Urothelium cell line (cell line): Measurements from ENCODE around the gene DZIP1L.
"Not testable (repeated sequence)": the region's sequence is repeated elsewhere in the genome, so short reads cannot be mapped to it uniquely, and the experiment has no call there.

Source experiments
- DNase-seq: peaks from one replicate; pipeline ENCODE4 v3.0.0; 2011; ENCODE audit warnings: low spot score, mixed read lengths
- FAIRE-seq: peaks from 2 replicates; lab custom pipeline; 2011; peaks lifted over from hg19 to GRCh38; lab: Jason Lieb, UNC

DZIP1L gene

GRCh38 chr3:138114431-138114918, 933 bp downstream of the DZIP1L start:
- FAIRE-seq (no peak), DNase-seq (no peak)

DNA sequence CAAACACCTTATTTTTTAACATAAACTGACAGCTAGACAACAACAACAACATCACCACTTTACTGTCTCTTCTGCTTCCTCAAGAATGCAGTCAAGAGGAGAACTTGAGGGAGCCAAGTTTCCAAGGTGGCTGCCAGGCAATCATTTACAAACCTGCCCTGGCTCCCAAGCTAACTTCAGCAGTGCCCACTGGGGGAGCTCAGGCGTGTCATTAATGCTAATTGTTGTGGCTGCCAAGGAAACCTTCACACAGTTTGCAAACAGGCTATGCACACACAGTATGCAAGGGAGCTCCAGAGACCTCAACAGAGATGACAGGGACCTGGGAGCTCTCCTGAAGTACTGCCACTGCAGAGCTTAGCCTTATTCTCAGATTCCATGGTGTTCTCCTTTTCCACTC, 2.1 kb downstream of the DZIP1L start:
- DNase-seq (no peak), FAIRE-seq (no peak)

DNA sequence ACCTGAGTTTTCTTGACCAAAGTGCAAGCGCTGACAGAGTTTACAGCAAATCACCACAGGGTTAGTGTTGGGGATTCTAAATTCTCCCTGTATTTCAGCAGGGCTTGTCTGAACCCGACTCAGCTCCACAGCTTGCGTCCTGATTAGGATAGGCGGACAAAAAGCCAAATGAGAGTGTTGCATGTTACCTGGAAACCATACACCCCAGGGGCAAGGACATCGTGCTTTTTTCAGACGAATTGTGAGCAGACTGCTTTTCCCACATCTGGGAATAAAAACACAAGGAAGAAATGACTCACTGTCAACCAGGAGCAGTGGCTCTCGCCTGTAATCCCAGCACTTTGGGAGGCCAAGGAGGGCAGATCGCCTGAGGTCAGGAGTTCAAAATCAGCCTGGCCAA, 3.0 kb downstream of the DZIP1L start:
- no peak for FAIRE-seq

DNA sequence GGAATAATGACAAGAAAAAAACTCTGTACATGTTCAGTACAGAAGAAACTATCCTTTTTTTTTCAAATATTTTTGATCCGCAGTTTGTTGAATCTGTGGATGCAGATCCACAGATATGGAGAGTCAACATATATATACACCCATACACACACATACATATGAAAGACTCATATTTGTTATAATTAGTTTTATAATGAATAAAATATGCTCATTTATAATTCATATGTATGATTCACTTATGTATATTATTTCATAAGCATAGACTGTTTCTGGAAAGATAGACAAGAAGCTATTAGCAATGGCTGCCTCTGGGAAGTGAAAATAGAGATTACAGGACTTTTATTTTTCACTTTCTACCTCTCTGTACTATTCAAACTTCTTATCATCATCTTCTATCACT, 9.8 kb downstream of the DZIP1L start:
- DNase-seq (no peak), FAIRE-seq (no peak)

More for the DNA sequence above, 3.0 kb downstream of the DZIP1L start:
- no peak for DNase-seq

GRCh38 chr3:138103466-138103865, 11.9 kb downstream of the DZIP1L start:
- DNase-seq (no peak), FAIRE-seq (no peak)

DNA sequence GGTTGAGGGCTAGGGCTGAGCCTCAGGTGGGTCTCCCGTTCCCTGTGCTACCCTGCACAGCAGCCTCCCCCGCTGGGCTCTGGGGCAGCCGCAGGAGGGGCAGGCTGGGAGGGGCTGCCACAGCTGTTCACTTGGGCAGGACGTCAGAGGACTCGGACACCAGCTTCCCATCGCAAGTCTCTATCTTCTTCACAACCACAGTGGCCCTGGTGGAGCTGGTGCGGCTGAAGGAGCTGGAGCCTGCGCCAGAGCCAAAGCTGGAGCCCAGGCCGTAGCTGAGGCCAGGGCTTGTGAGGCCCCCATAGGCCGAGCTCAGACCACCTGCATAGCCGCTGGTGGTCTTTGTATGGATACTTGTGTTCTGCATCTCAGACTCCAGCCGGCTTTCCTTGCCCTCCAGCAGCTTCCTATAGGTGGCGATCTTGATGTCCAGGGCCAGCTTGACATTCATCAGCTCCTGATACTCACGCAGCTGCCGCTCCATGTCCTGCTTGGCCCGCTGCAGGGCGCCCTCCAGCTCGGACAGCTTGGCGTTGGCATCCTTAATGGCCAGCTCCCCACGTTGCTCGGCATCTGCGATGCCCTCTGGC, 14.0 kb downstream of the DZIP1L start:
- not testable (repeated sequence) for DNase-seq, FAIRE-seq

DNA sequence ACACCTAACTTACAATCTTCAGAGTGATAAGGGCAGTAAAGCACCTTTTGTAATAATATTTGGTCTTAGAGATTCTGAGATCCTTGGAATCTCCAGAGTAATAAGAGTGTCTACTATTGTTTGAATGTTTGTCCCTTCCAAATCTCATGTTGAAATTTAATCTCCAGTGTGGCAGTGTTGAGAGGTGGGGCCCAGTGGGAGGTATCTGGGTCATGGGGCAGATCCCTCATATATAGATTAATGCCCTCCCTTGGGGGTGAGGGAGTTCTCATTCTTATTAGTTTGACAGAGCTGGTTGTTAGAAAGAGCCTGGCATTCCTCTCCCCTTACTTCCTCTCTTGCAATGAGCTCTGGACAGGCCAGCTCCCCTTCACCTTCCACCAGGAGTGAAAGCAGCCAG, 16.0 kb downstream of the DZIP1L start:
- no peak for DNase-seq
- FAIRE-seq, result no peak

- no peak for FAIRE-seq
These were observed 17.9 kb downstream of the DZIP1L start for GRCh38 chr3:138097192-138098172.

DNA sequence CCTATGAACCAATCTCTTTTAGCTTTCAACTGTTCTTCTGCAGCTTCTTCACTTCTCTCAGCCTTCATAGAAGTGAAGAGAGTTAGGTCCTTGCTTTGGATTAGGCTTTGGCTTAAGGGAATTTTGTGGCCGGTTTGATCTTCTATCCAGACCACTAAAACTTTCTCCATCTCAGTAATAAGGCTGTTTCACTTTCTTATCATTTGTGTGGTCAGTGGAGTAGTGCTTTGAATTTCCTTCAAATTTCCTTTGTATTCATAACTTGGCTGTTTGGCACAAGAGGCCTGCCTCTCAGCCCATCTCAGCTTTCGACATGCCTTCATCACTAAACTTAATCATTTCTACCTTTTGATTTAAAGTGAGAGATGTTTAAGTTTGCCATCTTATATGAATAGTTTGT, 21.7 kb downstream of the DZIP1L start:
- DNase-seq (no peak), FAIRE-seq (no peak)

More at GRCh38 chr3:138097192-138098172, 17.9 kb downstream of the DZIP1L start:
- peak; percentile 18 for DNase-seq

DNA sequence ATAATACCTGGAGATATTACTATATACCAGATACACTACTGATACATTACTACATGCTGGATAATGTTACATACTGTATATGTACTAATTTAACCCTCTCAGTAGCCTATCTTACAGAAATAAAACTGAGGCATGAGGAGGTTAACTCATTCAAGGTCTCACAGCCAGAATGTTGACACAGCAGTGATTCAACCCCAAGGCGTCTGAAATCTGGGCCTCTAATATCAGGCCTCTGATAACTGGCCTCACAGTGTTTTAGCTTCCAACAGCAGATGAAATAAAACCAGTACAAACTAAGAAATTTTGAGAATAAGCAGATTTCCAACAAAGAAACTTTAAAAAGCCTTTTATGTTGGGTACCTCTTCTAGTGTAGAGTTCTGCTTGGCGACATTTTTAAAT, 23.4 kb downstream of the DZIP1L start:
- DNase-seq (no peak), FAIRE-seq (no peak)

DNA sequence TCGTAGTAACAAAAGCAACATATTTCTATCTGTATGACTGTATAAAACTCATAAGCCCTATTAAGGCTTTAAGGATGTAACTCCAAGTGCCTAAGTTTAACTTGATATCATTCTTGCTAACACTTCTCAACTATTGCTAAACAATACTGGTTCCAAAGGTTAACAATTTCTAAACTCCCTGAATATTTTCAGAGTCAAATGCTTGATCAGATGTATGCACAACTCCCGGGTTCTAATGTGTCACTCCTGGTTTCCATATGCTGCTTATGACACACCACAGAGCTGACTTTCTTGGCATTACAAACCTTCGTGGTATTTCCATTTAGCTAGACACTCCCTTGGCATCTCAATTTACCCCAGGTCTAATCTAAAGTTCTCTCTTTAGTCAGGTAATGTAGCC, 26.3 kb downstream of the DZIP1L start:
- no peak for DNase-seq
- FAIRE-seq, result no peak

DNA sequence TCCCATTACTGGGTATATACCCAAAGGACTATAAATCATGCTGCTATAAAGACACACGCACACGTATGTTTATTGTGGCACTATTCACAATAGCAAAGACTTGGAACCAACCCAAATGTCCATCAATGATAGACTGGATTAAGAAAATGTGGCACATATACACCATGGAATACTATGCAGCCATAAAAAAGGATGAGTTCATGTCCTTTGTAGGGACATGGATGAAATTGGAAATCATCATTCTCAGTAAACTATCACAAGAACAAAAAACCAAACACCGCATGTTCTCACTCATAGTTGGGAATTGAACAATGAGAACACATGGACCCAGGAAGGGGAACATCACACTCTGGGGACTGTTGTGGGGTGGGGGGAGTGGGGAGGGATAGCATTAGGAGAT, 29.7 kb downstream of the DZIP1L start:
- DNase-seq, FAIRE-seq: not testable (repeated sequence)

- DNase-seq (no peak), FAIRE-seq (no peak)
These were observed 31.2 kb downstream of the DZIP1L start for GRCh38 chr3:138084196-138084595.

DNA sequence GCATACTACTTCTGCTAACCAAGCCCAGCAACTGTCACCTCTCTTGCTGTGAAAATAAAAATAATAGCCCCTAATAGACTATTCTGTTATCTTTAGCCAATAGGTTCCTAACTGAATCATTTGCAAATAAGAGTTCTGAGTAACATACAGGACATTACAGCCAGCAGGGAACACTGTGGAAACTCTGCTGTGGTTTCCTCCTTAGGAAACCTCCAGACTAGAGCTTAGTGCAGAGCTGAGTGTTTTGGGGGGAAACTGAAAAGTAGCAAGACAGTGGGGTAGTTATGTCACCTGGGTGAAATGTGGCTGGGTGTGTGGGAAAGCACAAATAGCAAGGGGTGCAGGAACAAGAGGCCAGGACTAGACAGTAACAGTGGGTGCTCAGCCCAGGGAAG, 32.4 kb downstream of the DZIP1L start:
- FAIRE-seq, result no peak
- no peak for DNase-seq

DNA sequence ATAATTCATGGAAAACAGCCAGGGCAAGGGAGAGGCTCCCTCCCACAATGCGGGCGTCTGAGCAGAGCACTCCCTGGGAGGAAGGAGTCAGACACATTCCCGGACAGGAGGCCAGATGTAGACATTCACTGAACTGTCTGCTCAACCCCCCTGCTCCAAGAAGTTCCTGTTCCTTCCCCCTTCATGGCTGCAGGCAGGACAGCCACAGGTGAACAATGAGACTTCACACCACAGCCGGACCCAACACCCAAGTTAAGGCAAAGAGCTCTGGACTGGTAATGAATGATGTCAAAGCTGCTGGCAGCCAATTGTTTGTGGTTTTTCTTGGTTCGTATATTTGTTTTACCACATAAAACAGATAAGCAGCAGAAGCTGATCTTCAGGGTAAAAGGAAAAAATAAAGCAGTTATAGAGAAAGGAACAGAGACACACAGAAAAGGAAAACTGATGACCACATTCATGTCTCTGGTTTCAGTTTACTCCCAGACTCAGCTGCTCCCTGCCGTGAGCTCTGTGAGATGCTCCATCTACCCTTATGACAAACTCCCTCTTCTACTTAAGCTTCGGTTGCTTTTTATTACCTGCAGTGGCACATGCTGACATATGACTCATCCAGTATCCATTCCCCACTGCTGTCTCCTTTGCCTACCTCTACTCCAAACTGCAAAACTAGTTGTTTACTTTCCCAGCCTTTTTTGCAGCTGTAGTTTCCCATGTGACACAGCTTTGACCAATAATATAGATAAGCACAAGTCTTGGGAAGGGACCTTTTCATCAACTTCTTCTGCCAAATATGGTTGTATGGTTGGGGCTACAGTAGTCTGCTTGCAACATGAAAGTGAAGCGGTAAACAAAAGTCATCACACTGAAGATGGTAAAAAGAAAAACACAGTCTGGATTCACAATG, 33.1 kb downstream of the DZIP1L start:
- DNase-seq (peak; percentile 57), FAIRE-seq (no peak)

DNA sequence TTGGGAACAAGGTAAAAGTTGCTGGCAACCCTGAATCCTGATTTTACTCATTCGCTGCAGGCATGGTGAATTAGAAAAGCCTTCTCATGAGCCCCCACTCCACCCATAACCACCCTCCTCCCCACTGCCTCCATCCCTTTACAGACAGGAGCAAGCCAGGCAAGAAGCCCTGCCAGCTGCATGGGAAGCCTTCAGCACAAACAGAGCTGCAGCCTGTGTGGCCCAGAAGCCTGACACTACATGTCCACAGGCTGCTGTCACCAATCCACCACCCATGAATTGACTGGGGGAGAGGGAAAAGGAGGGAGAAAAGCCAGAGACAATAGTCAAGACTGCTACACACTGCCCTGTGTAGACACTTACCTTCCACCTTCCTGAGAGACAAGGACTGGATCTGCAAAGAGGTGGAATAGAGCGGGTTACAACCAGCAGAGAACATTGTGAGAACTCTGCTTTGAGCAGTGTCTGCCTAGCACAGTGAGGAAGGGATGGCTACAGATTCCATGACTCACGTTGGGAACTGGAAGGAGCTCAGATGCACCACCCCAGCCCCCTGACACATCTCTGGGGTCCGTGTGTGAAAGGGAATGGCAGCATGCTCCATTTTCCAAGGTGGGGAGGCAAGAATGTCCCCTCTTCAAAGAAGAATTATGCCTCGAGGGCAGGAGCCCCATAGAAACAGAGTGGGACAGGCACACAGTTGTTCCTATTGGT, 33.9 kb downstream of the DZIP1L start:
- FAIRE-seq, result no peak
- no peak for DNase-seq

- DNase-seq (no peak), FAIRE-seq (no peak)
These were observed 35.5 kb downstream of the DZIP1L start for GRCh38 chr3:138079901-138080300.

- no peak for FAIRE-seq
- peak; percentile 73 for DNase-seq
These were observed 36.5 kb downstream of the DZIP1L start for GRCh38 chr3:138078901-138079344.

DNA sequence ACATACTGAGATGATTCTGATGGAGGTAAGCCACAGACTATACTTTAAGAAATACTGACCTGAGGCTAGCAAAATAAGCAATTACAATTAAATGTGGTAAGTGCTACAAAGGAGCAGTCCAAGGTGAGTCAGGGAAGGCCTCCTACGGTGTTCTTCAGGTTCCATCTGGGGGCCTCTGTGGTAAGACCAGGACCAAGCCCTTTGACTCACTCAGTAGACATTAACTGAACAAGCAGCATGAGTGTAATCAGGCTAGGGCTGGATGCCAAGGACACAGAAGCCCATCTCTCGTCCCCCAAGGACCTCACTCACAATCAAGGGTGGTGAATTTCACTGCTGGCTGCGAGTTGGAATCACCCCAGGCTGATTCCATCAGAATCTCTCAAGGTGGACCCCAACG, 37.3 kb downstream of the DZIP1L start:
- no peak for FAIRE-seq
- no peak for DNase-seq

DNA sequence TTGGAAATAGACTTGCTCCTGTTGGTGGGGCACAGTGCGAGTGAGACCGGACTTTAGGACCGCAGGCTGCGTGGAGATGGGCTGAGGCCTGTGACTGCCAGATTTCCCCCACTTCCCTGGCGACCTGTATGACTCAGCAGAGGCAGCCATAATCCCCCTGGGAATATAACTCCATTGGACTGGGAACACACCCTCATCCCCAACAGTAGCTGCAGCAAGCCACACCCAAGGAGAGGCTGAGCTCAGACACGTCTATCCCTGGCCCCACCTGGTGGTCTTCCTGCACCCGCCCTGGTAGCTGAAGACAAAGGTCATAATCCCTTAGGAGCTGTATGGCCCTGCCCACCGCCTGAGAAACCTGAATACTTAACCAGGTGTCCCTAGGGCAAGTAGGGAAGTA, 42.6 kb downstream of the DZIP1L start:
- DNase-seq (no peak), FAIRE-seq (no peak)
